IMR-90 (cell line): ENCODE measurements around the gene MYO7B.

Experiments used
- BHLHE40 ChIP-seq: fragments of 150-350 bp; IDR thresholded peaks from 2 replicates; pipeline ENCODE4 v1.6.1; 2016; ENCODE audit warnings: mild to moderate bottlenecking, low read depth, low read length
- CEBPB ChIP-seq: IDR thresholded peaks from 2 replicates; pipeline ENCODE4 v1.6.1; 2012; ENCODE audit warnings: low read depth, low read length, improper control_type of control experiment
- CTCF ChIP-seq: conservative IDR thresholded peaks from 2 replicates; pipeline ENCODE4 v1.5.1; 2012; ENCODE audit warnings: mild to moderate bottlenecking, low read depth, low read length, improper control_type of control experiment
- ELK1 ChIP-seq: fragments of 150-350 bp; IDR thresholded peaks from 2 replicates; pipeline ENCODE4 v1.6.1; 2016; ENCODE audit warnings: low read depth, mild to moderate bottlenecking, low read length, moderate library complexity, borderline replicate concordance
- FOS ChIP-seq: fragments of 150-350 bp; IDR thresholded peaks from 2 replicates; pipeline ENCODE4 v1.6.1; 2016; ENCODE audit warnings: low read depth, low read length
- MAZ ChIP-seq: IDR thresholded peaks from 2 replicates; pipeline ENCODE4 v1.6.1; 2012; ENCODE audit warnings: low read depth, mild to moderate bottlenecking, low read length, improper control_type of control experiment, moderate library complexity, borderline replicate concordance
- MXI1 ChIP-seq: IDR thresholded peaks from 2 replicates; pipeline ENCODE4 v1.6.1; 2012; ENCODE audit warnings: low read depth, mild to moderate bottlenecking, low read length, moderate library complexity, borderline replicate concordance
- NFE2L2 ChIP-seq: fragments of 150-350 bp; IDR thresholded peaks from 2 replicates; pipeline ENCODE4 v1.6.1; 2016; ENCODE audit warnings: low read depth, mild to moderate bottlenecking, low read length
- POLR2A ChIP-seq: IDR thresholded peaks from 2 replicates; pipeline ENCODE4 v1.6.1; 2012; ENCODE audit warnings: mild to moderate bottlenecking, low read depth, low read length
- RAD21 ChIP-seq: IDR thresholded peaks from 2 replicates; pipeline ENCODE4 v1.6.1; 2012; ENCODE audit warnings: low read length, improper control_type of control experiment
- RCOR1 ChIP-seq: IDR thresholded peaks from 2 replicates; pipeline ENCODE4 v1.6.1; 2012; ENCODE audit warnings: mild to moderate bottlenecking, low read length, improper control_type of control experiment; ENCODE audit not compliant: insufficient replicate concordance
- RFX5 ChIP-seq: IDR thresholded peaks from 2 replicates; pipeline ENCODE4 v1.8.0; 2012; ENCODE audit warnings: low read depth, mild to moderate bottlenecking, low read length, moderate library complexity
- SMC3 ChIP-seq: fragments of 150-350 bp; IDR thresholded peaks from 2 replicates; pipeline ENCODE4 v1.6.1; 2016; ENCODE audit warnings: low read depth, mild to moderate bottlenecking, antibody characterized with exemption, low read length, moderate library complexity
- TF ChIP-seq, protein P1 (sequence below): fragments of 150-350 bp; IDR thresholded peaks from 2 replicates; pipeline ENCODE4 v1.6.1; 2017; ENCODE audit warnings: mild to moderate bottlenecking, antibody characterized with exemption, low read length, low read depth

- no peak for TF ChIP-seq CTCF
- TF ChIP-seq NFE2L2 = no peak
- TF ChIP-seq FOS = no peak
- TF ChIP-seq BHLHE40 = no peak
- no peak for TF ChIP-seq ELK1
- no peak for TF ChIP-seq POLR2A
- TF ChIP-seq CEBPB = no peak
- TF ChIP-seq SMC3 = no peak
- TF ChIP-seq MAZ = no peak
- no peak for TF ChIP-seq MXI1
- no peak for TF ChIP-seq RCOR1
- no peak for TF ChIP-seq RAD21
- no peak for TF ChIP-seq RFX5
- TF ChIP-seq, protein P1, sequence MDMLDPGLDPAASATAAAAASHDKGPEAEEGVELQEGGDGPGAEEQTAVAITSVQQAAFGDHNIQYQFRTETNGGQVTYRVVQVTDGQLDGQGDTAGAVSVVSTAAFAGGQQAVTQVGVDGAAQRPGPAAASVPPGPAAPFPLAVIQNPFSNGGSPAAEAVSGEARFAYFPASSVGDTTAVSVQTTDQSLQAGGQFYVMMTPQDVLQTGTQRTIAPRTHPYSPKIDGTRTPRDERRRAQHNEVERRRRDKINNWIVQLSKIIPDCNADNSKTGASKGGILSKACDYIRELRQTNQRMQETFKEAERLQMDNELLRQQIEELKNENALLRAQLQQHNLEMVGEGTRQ = no peak
Observed at GRCh38 chr2:127598711-127599110, 63.2 kb downstream of the MYO7B start.
